ENCODE measurements around the gene MTNR1A.
"Not testable (repeated sequence)": the region's sequence is repeated elsewhere in the genome, so short reads cannot be mapped to it uniquely, and the experiment has no call there.

MTNR1A gene

GRCh38 chr4:186560647-186561046 is 5.3 kb upstream of the MTNR1A start:
- no peak for DNase-seq

GRCh38 chr4:186557486-186557885 is 2.1 kb upstream of the MTNR1A start:
- DNase-seq: no peak

GRCh38 chr4:186557061-186557460 is 1.7 kb upstream of the MTNR1A start:
- DNase-seq: no peak

- DNase-seq: no peak
Observed at GRCh38 chr4:186554539-186554913, 841 bp downstream of the MTNR1A start.

DNA sequence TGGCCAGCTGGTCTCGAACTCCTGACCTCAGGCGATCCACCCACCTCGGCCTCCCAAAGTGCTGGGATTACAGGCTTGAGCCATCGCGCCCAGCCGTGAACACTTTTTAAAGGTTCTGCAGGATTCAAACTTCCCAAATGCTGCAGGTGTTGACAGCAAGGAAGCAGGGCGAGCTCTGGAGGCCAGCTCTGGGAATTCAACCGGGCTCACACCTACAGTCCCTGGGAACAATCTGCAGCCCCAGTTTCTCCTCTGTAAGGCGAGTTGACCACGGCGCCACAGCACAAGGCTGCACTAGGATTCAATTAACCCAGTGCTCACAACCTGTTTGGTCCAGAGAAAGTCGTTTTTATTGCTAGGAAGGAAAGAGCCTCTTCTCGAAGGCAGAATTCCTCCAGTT is 1.6 kb downstream of the MTNR1A start:
- no peak for DNase-seq

DNA sequence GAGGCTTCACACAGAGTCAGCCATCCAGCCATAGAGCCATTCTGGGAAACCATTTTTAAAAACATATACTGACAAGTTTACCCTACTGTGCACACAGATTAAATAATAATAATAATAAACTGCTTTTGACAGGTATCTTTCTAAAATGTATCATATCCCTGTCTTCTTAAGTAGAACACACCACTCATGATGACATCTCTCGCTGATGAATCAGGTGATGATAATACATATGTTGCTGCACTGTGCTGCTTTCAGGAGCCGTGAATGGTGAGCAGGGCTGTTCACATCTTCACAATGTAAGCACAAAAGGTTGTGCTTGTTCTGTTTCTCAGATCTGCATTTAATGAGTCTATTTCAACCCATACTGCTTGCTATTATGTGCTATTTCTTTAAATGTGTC is 3.5 kb downstream of the MTNR1A start:
- no peak for DNase-seq

GRCh38 chr4:186545436-186545835 is 9.9 kb downstream of the MTNR1A start:
- no peak for DNase-seq

DNA sequence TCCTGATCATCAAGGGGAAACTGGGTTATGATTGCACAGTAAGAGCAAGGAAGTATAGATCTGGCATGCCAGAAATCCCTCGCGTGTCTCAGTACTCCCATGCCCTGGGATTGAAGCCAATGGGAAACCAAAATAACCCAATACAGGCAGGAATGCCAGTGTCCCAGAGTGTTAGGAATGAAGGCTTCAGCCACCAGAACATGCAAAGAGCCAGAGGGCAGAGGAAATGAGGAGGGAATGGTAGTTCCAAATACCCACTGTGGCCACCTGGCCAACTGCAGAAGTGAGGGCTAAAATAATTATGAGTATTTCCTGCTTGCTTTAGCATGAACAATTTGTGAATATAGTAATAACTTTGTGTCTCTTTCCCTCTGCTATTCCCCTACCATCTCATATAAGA is 12.2 kb downstream of the MTNR1A start:
- DNase-seq: no peak

GRCh38 chr4:186541801-186542200 is 13.6 kb downstream of the MTNR1A start:
- DNase-seq: no peak

GRCh38 chr4:186537843-186538521 is 17.4 kb downstream of the MTNR1A start:
- no peak for DNase-seq

DNA sequence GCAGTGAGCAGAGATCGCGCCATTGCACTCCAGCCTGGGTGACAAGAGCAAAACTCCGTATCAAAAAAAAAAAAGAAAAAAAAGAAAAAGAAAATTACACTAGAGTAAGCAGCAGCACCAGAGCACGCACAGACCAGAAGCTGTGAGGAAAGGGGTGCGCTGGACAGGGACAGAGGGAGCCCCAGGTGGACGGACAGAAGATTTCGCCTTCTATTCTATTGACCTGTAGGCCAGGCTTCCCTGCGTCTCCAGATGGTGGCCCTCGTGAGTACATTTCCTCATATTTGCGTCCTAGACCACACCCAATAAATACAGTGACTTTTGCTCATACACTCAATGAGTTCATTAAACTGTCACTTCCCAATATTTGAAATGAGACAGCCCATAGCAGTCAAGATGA is 19.1 kb downstream of the MTNR1A start:
- no peak for DNase-seq

GRCh38 chr4:186534056-186534455 is 21.3 kb downstream of the MTNR1A start:
- DNase-seq: no peak

GRCh38 chr4:186523927-186524326 is 31.4 kb downstream of the MTNR1A start:
- not testable (repeated sequence) for DNase-seq

DNA sequence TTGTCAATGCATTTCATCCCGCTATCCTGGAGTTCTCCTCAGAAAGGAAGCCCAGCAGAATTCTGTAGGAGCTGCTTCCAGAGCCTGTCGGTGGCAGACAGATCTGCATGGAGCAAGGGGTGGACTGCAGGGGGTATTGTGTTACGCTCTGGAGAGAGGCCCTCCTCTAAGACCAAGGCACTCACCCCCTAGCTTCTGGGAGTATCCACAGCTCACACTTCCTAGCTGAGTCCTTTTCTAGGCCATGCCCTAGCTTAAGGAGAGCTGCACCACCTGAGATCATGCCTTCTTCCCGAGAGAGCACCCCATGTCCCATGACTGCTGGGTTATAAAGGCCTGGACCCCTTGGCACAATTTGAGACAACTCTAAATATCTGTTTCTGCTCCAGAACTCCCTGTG is 39.1 kb downstream of the MTNR1A start:
- no peak for DNase-seq

DNA sequence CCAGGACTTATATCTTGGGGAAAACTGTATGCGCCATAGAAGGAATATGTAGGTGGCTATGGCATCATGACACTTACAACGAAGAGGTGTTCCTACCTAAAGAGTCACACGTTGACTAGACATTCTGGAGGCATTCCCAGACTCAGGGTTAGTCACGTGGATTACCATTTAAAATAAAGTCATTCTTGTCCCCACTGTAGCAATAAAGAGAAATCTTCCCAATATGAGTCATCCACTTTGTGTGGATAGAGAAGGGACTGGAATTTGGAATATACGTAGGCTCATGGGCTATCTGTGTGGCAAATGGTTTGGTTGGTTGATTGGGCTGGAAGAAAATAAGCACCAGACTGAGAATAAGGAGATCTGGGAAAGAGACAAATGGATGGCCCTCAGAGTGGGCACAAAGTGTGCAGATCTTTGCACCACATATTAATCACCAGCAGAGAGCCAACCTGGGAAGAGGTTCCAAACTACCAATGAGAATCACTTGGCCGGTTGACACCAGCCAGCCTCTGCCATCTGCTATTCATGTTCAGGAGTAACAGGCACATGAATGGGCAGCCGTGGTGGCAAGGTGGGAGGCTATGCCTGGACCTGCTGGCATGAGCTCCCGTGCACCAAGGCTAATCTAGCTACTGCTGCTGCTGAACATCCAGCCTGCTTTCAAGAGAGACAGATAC is 41.0 kb downstream of the MTNR1A start:
- no peak for DNase-seq

DNA sequence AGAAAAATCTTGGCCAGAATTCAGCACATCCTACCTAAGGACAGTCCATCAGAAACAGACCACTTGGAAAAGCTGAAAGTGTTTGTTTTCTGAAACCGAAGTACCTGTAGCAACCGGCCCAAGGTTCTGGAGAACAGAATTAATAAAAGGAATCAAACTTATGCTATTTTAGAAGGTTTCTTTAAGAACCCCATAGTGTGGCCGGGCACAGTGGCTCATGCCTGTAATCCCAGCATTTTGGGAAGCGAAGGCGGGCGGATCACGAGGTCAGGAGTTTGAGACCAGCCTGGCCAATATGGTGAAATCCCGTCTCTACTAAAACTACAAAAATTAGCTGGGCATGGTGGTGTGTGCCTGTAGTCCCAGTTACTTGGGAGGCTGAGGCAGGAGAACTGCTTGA is 50.6 kb downstream of the MTNR1A start:
- DNase-seq: not testable (repeated sequence)

DNA sequence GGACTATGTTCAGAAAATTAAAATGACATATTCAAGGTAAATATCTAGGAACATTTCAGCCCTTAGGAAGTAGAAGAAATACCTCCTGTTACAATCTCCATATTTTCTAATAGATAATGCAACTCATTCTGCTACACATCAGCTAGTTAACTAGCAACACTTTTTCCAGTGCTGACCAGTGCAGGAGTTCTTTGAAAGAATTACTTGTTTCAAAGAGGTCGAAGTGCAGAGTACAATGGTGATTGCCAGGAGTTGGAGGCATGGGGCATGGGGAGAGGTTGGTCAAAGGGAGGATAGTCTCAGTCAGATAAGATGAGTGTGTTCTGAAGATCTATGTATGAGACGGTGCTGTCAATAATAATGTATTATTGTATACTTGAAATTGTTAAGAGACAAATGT is 53.1 kb downstream of the MTNR1A start:
- no peak for DNase-seq

- DNase-seq: no peak
Observed at GRCh38 chr4:186501554-186501953, 53.8 kb downstream of the MTNR1A start.

- DNase-seq: no peak
Observed at GRCh38 chr4:186500721-186501304, 54.6 kb downstream of the MTNR1A start.

DNA sequence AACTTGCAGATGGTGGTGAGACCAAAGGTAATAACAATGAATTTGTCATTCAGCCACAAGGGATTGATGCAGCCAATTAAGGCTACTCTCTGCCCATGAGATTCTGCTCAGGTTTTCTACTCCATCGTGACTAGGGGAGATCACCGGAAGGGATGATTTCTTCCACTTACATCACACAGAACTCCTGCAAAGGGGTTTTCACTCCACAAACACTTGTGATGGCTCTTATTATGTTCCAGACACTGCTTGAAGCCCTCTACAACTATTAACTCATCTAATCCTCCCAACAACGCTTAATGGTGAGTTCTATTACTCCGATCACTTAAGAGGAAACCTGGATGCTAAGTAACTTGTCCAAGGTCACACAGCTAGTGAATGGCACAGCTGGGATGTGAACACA is 55.9 kb downstream of the MTNR1A start:
- no peak for DNase-seq

DNA sequence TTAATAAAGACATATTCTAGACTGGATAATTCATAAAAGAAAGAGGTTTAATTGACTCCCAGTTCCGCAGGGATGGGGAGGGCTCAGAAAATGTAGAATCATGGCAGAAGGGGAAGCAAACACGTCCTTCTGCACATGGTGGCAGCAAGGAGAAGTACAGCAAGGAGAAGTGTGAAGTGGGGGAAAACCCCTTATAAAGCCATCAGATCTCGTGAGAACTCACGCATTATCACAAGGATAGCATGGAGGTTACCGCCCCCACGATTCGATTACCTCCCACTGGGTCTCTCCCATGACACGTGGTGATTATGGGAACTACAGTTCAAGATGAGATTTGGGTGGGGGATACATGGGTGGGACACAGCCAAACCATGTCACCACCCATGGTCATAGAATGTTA is 58.3 kb downstream of the MTNR1A start:
- no peak for DNase-seq

- DNase-seq: no peak
Observed at GRCh38 chr4:186494496-186494895, 60.9 kb downstream of the MTNR1A start.

DNA sequence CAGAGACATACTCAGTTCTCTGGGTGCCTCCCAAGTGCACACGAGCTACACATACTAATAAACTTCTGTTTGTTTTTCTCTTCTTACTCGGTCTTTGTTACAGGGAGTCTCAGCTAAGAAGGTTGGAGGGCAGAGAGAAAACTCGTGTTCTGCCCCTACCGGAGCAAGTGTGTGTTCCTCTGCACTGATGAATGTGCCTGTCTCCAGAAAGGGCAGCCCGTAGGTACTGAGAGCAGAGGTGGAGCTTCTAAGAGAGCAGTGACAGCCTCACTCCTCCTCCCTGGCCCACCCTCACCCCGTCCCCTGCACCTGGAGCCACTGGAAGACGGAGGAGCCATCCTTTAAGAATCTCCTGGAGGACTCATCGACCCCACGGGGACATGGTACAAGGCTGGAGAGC is 67.6 kb downstream of the MTNR1A start:
- DNase-seq: no peak

GRCh38 chr4:186486172-186486571 is 69.2 kb downstream of the MTNR1A start:
- no peak for DNase-seq

All from NCI-H2171 treated with DMSO at 0.1 percent for 48 hours (cell line).